GM23248 (cell line): ENCODE data around the gene ST6GALNAC6. TPM values are rescaled to one million over a fixed set of nuclear protein-coding genes. Genes with fewer than 3 reads are reported as not detected.

Experiments
- DNase-seq: peaks from one replicate; pipeline ENCODE4 v3.0.0-alpha.2; 2015
- H2AFZ ChIP-seq: fragments of 200-600 bp; sonication (generic); 2 replicates; pipeline ENCODE4 v1.6.1; 2016; ENCODE audit warnings: antibody characterized with exemption
- H3F3A ChIP-seq: fragments of 200-600 bp; sonication (generic); 2 replicates; pipeline ENCODE4 v1.6.1; 2016; ENCODE audit warnings: mild to moderate bottlenecking, antibody characterized with exemption, mixed run types; ENCODE audit not compliant: insufficient read depth
- H3K27ac ChIP-seq: fragments of 200-600 bp; sonication (generic); 2 replicates; pipeline ENCODE4 v1.5.1; 2016; ENCODE audit warnings: mild to moderate bottlenecking
- H3K27me3 ChIP-seq: fragments of 200-600 bp; sonication (generic); replicated peaks from 2 replicates; pipeline ENCODE4 v1.6.1; 2016; ENCODE audit warnings: mild to moderate bottlenecking; ENCODE audit not compliant: insufficient read depth
- H3K36me3 ChIP-seq: fragments of 200-600 bp; sonication (generic); 2 replicates; pipeline ENCODE4 v1.6.1; 2016; ENCODE audit warnings: low read depth, mild to moderate bottlenecking
- H3K4me1 ChIP-seq: fragments of 200-600 bp; sonication (generic); 2 replicates; pipeline ENCODE4 v1.6.1; 2016; ENCODE audit warnings: mild to moderate bottlenecking; ENCODE audit not compliant: insufficient read depth
- H3K4me2 ChIP-seq: fragments of 200-600 bp; sonication (generic); one replicate; pipeline ENCODE4 v1.6.1; 2016; ENCODE audit warnings: mild to moderate bottlenecking; ENCODE audit not compliant: unreplicated experiment
- H3K4me3 ChIP-seq: fragments of 200-600 bp; sonication (generic); 2 replicates; pipeline ENCODE4 v1.5.1; 2016; ENCODE audit warnings: mild to moderate bottlenecking
- H3K79me2 ChIP-seq: fragments of 200-600 bp; sonication (generic); 2 replicates; pipeline ENCODE4 v1.6.1; 2016; ENCODE audit warnings: mild to moderate bottlenecking; ENCODE audit not compliant: insufficient read depth
- H3K9ac ChIP-seq: fragments of 200-600 bp; sonication (generic); 2 replicates; pipeline ENCODE4 v1.6.1; 2016; ENCODE audit warnings: mild to moderate bottlenecking
- H3K9me2 ChIP-seq: fragments of 200-600 bp; sonication (generic); 2 replicates; pipeline ENCODE4 v1.6.1; 2016; ENCODE audit warnings: mixed run types, mild to moderate bottlenecking, moderate library complexity; ENCODE audit not compliant: insufficient read depth
- H3K9me3 ChIP-seq: fragments of 200-600 bp; sonication (generic); one replicate; pipeline ENCODE4 v1.6.1; 2017; ENCODE audit warnings: low read depth
- H4K20me1 ChIP-seq: fragments of 200-600 bp; sonication (generic); 2 replicates; pipeline ENCODE4 v1.6.0; 2016; ENCODE audit not compliant: insufficient read depth
- EZH2 ChIP-seq: fragments of 200-600 bp; sonication (generic); IDR thresholded peaks from 2 replicates; pipeline ENCODE4 v1.6.1; 2018; ENCODE audit warnings: antibody characterized with exemption, mild to moderate bottlenecking; ENCODE audit not compliant: insufficient read depth, poor library complexity, severe bottlenecking
- EZH2phosphoT487 ChIP-seq: fragments of 200-600 bp; sonication (generic); IDR thresholded peaks from 2 replicates; pipeline ENCODE4 v1.6.1; 2018; ENCODE audit warnings: antibody characterized with exemption, moderate library complexity, mild to moderate bottlenecking, low read depth; ENCODE audit not compliant: insufficient read depth
- WGBS, 2 experiments: methylation state at CpG; one replicate each; pipeline ENCODE4 v1.1.6; 2015 to 2017; ENCODE audit warnings: low lambda C conversion rate in 2 of 2, low coverage in 1 of 2; ENCODE audit errors: missing lambda C conversion rate in 2 of 2; 5-methylcytosine and 5-hydroxymethylcytosine counted together
- in situ Hi-C: fragments of 300-500 bp; cut with MboI; formaldehyde crosslinking; loops from 2 replicates; pipeline ENCODE4 v1.15.0; 2020
- polyA plus RNA-seq: library from polyadenylated mRNA; unstranded; fragments of >200 nt; fragmentation: Nextera tagmentation; extraction: Ambion mirVana; gene quantifications from 2 replicates; pipeline ENCODE4 v1.2.1, GENCODE V29; 2016
- total RNA-seq: library from RNA; depleted of rRNA; stranded (reverse); fragments of >200 nt; shearing (Covaris generic); gene quantifications from 2 replicates; pipeline ENCODE4 v1.2.3, GENCODE V29; 2014

ST6GALNAC6 gene
- total and polyA plus RNA-seq, 2 experiments from 2014 or later = 81.1 to 88.0 TPM

DNA sequence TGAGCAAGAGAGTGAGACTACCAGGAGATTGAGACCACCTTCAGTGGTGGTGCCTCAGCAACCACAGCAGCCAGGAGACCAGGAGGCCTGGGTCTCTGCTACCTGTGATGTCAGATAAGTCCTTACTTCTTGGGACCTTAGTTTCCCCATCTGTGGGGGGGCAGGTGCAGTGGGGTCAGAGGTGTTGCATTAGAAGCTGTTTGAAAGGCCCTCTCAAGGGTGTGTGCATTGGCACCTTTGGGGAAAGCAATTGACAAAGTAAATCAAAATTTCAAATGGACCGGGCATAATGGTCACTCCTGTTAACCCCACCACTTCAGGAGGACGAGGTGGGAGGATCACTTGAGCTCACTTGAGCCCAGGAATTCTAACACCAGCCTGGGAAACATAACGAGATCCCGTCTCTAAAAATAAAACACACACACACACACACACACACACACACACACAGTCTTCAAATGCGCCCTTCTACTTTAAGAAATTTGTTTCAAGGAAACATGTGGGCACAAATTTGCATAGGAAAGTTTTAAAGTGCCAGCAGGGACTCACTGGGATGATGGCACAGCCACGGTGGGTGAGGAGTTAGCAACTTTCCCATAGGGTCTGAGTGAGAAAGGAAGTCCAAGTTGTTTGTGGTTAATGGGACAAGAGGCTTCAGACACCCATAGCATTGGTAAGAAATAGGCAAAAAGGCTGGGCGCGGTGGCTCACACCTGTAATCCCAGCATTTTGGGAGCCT lies 20.6 kb downstream of the ST6GALNAC6 start:
- Histone ChIP-seq H2AFZ (no peak overlapping the region), H3K9me2 (no peaks in the 10 kb centered on the region), H3K4me3 (no peak overlapping the region), H3K9ac (no peak overlapping the region), H3K36me3 (no peaks in the 10 kb centered on the region; the same call in 1 of the 2 replicates), H3F3A (0 out of 2 replicates have a peak, but pooled peaks cover 15% of the 10 kb centered on the region), H3K27ac (no peak overlapping the region), H4K20me1 (no peaks in the 10 kb centered on the region), H3K4me1 (peaks cover 33% of the 10 kb centered on the region), H3K4me2 (no peak overlapping the region), H3K79me2 (peaks cover 13% of the 10 kb centered on the region; the same call in 1 of the 2 replicates), H3K27me3 (no peaks in the 10 kb centered on the region), H3K9me3 (no peaks in the 10 kb centered on the region)
- DNase-seq = no peak
- in situ Hi-C loops = no loop called here
- TF ChIP-seq EZH2phosphoT487 (no peak), EZH2 (no peak)
- WGBS, 2 experiments = 52 to 58% methylated on average over 8 of the region's 8 CpGs

DNA sequence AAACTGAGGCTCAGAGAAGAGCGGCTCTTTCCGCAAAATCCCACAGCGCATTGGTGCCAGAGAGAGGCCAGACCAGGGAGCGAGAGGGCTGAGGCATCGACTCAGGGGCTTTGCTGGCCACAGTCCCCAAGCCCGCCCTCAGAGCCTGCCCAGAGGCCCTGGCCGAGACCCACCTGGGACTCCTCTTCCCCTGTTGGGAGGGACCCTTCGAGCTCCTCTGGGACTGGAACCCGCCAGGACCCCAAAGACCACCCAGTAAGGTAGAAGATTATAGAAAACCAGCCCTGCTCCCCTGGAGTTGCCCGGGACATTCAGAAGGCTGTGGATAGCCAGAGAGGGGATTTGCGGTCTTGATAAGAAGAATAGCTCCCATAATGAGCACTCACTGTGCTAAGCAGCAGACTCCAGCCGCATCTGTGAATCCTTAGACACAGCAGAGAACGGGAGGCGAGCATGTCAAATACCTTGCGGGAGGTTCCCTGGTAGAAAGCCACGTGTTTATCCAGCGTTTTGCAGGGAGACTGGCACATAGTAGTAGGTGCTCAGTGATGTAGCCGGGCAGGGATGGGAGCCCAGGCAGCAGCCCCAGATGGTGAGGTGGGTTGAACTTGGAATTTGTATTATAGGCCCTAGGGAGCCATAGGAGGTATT lies 21.3 kb downstream of the ST6GALNAC6 start:
- H3K9me3 ChIP-seq = no peaks in the 10 kb centered on the region
- H2AFZ ChIP-seq = peak overlapping the region; percentile 80
- no peaks in the 10 kb centered on the region; the same call in 1 of the 2 replicates for H3K36me3 ChIP-seq
- in situ Hi-C loops = no loop called here
- no peaks in the 10 kb centered on the region for H3K9me2 ChIP-seq
- H3K27ac ChIP-seq = no peak overlapping the region
- no peaks in the 10 kb centered on the region for H3K27me3 ChIP-seq
- H3K4me2 ChIP-seq = peak overlapping the region; percentile 86
- H3F3A ChIP-seq = 0 out of 2 replicates have a peak, but pooled peaks cover 15% of the 10 kb centered on the region
- H3K4me3 ChIP-seq = peak overlapping the region; percentile 72
- no peak for DNase-seq
- TF ChIP-seq EZH2 (no peak), EZH2phosphoT487 (no peak)
- peak overlapping the region; percentile 73 for H3K9ac ChIP-seq
- peaks cover 34% of the 10 kb centered on the region for H3K4me1 ChIP-seq
- peaks cover 13% of the 10 kb centered on the region; the same call in 1 of the 2 replicates for H3K79me2 ChIP-seq
- H4K20me1 ChIP-seq = no peaks in the 10 kb centered on the region
- WGBS, 2 experiments = 22 to 29% methylated on average over 17 to 18 of the region's 18 CpGs

DNA sequence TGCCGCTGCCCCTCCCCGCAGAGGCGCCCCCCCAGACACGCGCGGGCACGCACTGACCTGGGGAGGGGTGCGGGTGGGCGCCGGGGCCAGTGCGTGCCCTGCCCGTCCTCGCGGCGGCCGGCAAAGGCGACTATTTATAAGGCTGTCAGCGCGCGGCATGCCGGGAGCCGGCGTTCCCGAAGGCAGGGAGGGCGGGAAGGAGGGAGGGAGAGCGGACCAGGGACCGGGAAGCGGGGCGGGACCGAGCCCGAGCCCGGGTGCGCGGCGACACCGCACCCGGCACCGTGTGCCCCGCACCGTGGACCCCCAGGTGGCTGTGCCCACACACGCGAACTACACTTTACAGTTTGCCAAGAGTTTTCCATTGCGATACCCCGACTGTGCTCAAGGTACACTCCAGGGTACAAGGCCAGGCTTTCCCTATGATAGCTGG lies 21.8 kb downstream of the ST6GALNAC6 start, which contains the start of gene AK1:
Gene AK1 (minus strand): TSS at position 110 of the 433 bp plus-strand sequence. CDS start 3,058 bp downstream, outside the sequence.
- in situ Hi-C loops = no loop called here
- 0 out of 2 replicates have a peak, but pooled peaks cover 15% of the 10 kb centered on the region for H3F3A ChIP-seq
- H2AFZ ChIP-seq = peak within 1 kb of the TSS; percentile 80
- peaks cover 34% of the 10 kb centered on the region for H3K4me1 ChIP-seq
- peak within 1 kb of the TSS; percentile 19 for H3K27ac ChIP-seq
- TF ChIP-seq EZH2 (no peak), EZH2phosphoT487 (no peak)
- H3K9me2 ChIP-seq = no peaks in the 10 kb centered on the region
- no peaks in the 10 kb centered on the region for H4K20me1 ChIP-seq
- H3K79me2 ChIP-seq = peaks cover 13% of the 10 kb centered on the region; the same call in 1 of the 2 replicates
- H3K4me3 ChIP-seq = peak within 1 kb of the TSS; percentile 72
- WGBS, 2 experiments = 0 to 2% methylated on average over 4 to 42 of the region's 44 CpGs
- no peaks in the 10 kb centered on the region; the same call in 1 of the 2 replicates for H3K36me3 ChIP-seq
- H3K27me3 ChIP-seq = no peaks in the 10 kb centered on the region
- H3K4me2 ChIP-seq = peak within 1 kb of the TSS; percentile 86
- peak within 1 kb of the TSS; percentile 73 for H3K9ac ChIP-seq
- DNase-seq = peak; percentile 86
- no peaks in the 10 kb centered on the region for H3K9me3 ChIP-seq

DNA sequence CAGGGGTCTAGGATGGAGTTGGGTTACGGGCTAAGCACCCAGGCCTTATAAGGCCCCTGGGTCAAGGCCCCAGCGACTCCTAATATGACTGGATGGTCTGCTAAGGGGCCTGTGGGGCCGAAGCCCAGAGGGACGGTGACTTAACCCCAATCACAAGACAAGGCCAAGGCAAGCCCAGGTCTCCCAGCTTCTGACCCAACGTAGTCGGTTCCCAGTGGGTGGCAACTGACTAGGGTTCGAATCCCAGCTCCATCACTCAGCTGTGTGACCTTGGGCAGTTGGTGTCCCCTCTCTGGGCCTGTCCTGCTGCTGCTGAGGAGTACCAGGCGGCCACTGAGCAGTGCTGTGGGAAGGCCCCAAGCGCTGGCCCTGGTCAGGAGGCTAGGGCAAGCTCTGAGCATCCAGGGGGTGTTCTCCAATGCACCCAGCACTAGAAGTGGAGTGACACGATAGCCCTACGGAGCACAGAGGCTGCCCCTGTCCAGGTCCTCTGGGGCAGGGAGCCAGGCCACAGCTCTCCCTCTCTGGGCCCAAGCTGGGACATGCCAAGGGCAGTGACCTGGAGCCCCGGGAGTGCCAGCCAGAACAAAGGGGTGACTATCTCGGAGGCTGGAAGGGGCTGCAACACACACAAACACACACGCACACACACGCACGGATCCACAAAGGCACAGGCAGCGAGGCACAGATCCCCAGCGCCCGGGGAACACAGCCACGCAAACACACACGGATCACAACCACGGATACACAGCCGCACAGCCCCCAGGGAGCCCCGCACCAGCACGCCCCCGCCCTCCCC lies 22.4 kb downstream of the ST6GALNAC6 start:
- in situ Hi-C loops = no loop called here
- DNase-seq = peak; percentile 52
- H3K4me1 ChIP-seq = peaks cover 34% of the 10 kb centered on the region
- 0 out of 2 replicates have a peak, but pooled peaks cover 15% of the 10 kb centered on the region for H3F3A ChIP-seq
- no peaks in the 10 kb centered on the region; the same call in 1 of the 2 replicates for H3K36me3 ChIP-seq
- H3K79me2 ChIP-seq = peaks cover 13% of the 10 kb centered on the region; the same call in 1 of the 2 replicates
- H4K20me1 ChIP-seq = no peaks in the 10 kb centered on the region
- peak overlapping the region; percentile 72 for H3K4me3 ChIP-seq
- peak overlapping the region; percentile 73 for H3K9ac ChIP-seq
- 15 to 23% methylated on average over 22 to 25 of the region's 26 CpGs for WGBS, 2 experiments
- TF ChIP-seq EZH2 (no peak), EZH2phosphoT487 (no peak)
- peak overlapping the region; percentile 86 for H3K4me2 ChIP-seq
- peak overlapping the region; percentile 19 for H3K27ac ChIP-seq
- no peaks in the 10 kb centered on the region for H3K9me2 ChIP-seq
- H3K9me3 ChIP-seq = no peaks in the 10 kb centered on the region
- H3K27me3 ChIP-seq = no peaks in the 10 kb centered on the region
- H2AFZ ChIP-seq = peak overlapping the region; percentile 80
